Activated gamma-delta T cell treated with Interleukin-2 at 50 U/mL for 16 hours (primary cell): ENCODE results near the gene ASB6.
A peak's percentile ranks its signal among the peaks of the same experiment; 100 is the strongest.

ENCODE experiments used
- DNase-seq: peaks from one replicate; pipeline ENCODE4 v3.0.0-alpha.2; 2020

The ASB6 gene

GRCh38 chr9:129641750-129642585 is at the start of gene ASB6:
Gene ASB6, minus strand, starts transcription at chr9:129642151. Its CDS starts 152 bp downstream, at chr9:129641999.
- peak; percentile 92 for DNase-seq

GRCh38 chr9:129688285-129689043 is 46.5 kb upstream of the ASB6 start:
- DNase-seq = no peak

- DNase-seq = no peak
Observed at GRCh38 chr9:129687391-129687790, 45.4 kb upstream of the ASB6 start.

GRCh38 chr9:129686736-129687135 is 44.8 kb upstream of the ASB6 start:
- no peak for DNase-seq

GRCh38 chr9:129685933-129686259 is 43.9 kb upstream of the ASB6 start:
- no peak for DNase-seq

GRCh38 chr9:129685220-129685932 is 43.4 kb upstream of the ASB6 start:
- no peak for DNase-seq

- DNase-seq = no peak
Observed at GRCh38 chr9:129682381-129682780, 40.4 kb upstream of the ASB6 start.

GRCh38 chr9:129681924-129682323 is 40.0 kb upstream of the ASB6 start:
- DNase-seq = no peak

GRCh38 chr9:129679537-129679936 is 37.6 kb upstream of the ASB6 start:
- no peak for DNase-seq

- no peak for DNase-seq
Observed at GRCh38 chr9:129678844-129679243, 36.9 kb upstream of the ASB6 start.

GRCh38 chr9:129677456-129677855 is 35.5 kb upstream of the ASB6 start:
- DNase-seq = no peak

- DNase-seq = no peak
Observed at GRCh38 chr9:129676975-129677374, 35.0 kb upstream of the ASB6 start.

GRCh38 chr9:129676287-129676686 is 34.3 kb upstream of the ASB6 start:
- DNase-seq = no peak

- no peak for DNase-seq
Observed at GRCh38 chr9:129675620-129676019, 33.7 kb upstream of the ASB6 start.

- no peak for DNase-seq
Observed at GRCh38 chr9:129674229-129674628, 32.3 kb upstream of the ASB6 start.

- DNase-seq = no peak
Observed at GRCh38 chr9:129673602-129674001, 31.7 kb upstream of the ASB6 start.

- DNase-seq = no peak
Observed at GRCh38 chr9:129672702-129673101, 30.8 kb upstream of the ASB6 start.

- no peak for DNase-seq
Observed at GRCh38 chr9:129671519-129671918, 29.6 kb upstream of the ASB6 start.

GRCh38 chr9:129671065-129671464 is 29.1 kb upstream of the ASB6 start:
- DNase-seq = no peak

- no peak for DNase-seq
Observed at GRCh38 chr9:129669946-129670345, 28.0 kb upstream of the ASB6 start.

GRCh38 chr9:129669141-129669718 is 27.3 kb upstream of the ASB6 start:
- no peak for DNase-seq

GRCh38 chr9:129667850-129668249 is 25.9 kb upstream of the ASB6 start:
- no peak for DNase-seq

GRCh38 chr9:129667378-129667777 is 25.4 kb upstream of the ASB6 start:
- DNase-seq = no peak
